Erythroblast (primary cell): ENCODE data around the gene TLL2.

ENCODE experiments used
- GATA1 ChIP-seq: IDR thresholded peaks from 2 replicates; pipeline ENCODE4 v1.6.1; 2011; ENCODE audit warnings: low read depth, mild to moderate bottlenecking, control low read depth, low read length, moderate library complexity
- POLR2A ChIP-seq: IDR thresholded peaks from 2 replicates; pipeline ENCODE4 v1.6.1; 2011; ENCODE audit warnings: mild to moderate bottlenecking, low read length

DNA sequence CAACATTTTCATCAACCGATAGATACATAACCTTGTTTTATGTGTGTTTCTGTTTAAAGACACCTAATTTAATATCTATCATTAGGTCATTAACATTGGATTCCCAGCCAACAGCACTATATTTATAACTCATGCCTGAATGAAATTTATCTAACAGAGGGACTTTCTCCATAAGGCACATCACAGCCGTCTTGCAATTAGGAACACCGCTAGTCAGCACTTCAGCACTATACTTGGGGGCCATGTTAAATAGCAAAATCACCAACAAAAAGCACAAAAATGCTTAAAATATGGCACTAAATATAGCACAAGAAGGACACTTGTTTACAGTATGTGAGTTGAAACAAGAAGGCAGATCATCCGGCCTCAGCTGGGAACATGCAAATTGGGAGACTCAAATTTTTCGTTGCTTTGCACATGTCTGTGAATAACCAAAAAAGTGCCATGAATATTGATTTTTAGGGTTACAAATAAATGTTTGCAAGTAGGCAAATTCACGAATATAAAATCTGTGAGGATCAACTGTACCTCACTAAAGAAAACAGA is 51.0 kb downstream of the TLL2 start:
- TF ChIP-seq POLR2A (no peak), GATA1 (no peak)
